ENCODE measurements around the gene IFIT1B. TPM values are rescaled to one million over a fixed set of nuclear protein-coding genes. Genes with fewer than 3 reads are reported as not detected.

The IFIT1B gene
- total and polyA plus RNA-seq, 7 experiments from 2014 or later: 0.44 TPM; not detected in 6

GRCh38 chr10:89369156-89370105, 8.4 kb upstream of the IFIT1B start:
- H3K36me3 Mint-ChIP-seq: peaks cover 0 to 2% (median 0%) of the 10 kb centered on the region in 5 donors
- no peaks in the 10 kb centered on the region for H3K27me3 ChIP-seq (ENCODE audit: control insufficient read depth in 2 of 2, insufficient read depth in 2 of 2, low read length in 2 of 2)
- intact Hi-C loops (cut with micrococcal nuclease): loop anchor here (1.0 to 5.0 kb wide), 4 partner anchors 23 to 193 kb away; partner anchors contain the start of genes IFIT1 (in 1 of the 2) and IFIT2 (in 1 of the 2)
- no peak overlapping the region for H3K4me3 ChIP-seq (ENCODE audit: low read length)
- no peak overlapping the region for H3K27ac ChIP-seq (ENCODE audit: low read depth, low read length)
- H3K27me3 Mint-ChIP-seq: peaks cover 0 to 37% (median 0%) of the 10 kb centered on the region in 5 donors
- ChIA-PET POLR2A (interaction anchor here (0.6 to 3.2 kb wide), 4 partner anchors 34 to 75 kb away, joined by 3 to 15 read pairs (median 3); partner anchors contain the start of gene IFIT2), CTCF (interaction anchor here (0.6 to 2.4 kb wide), 25 partner anchors 11 to 233 kb away, joined by 3 to 13 read pairs (median 4); partner anchors contain the start of genes IFIT1, IFIT2, IFIT3 and IFIT5)
- H3K27ac Mint-ChIP-seq: no peak overlapping the region
- H3K4me1 ChIP-seq (ENCODE audit: control insufficient read depth in 2 of 2, insufficient read depth in 2 of 2, low read length in 2 of 2): peaks cover 0 to 7% of the 10 kb centered on the region in 2 donors
- DNase-seq (peak in 6 of 9 donors; percentile 12 to 40 (median 24)), ATAC-seq (peak; percentile 62)
- H3K4me3 Mint-ChIP-seq: no peak overlapping the region
- H3K9me3 Mint-ChIP-seq: peaks cover 0 to 2% (median 0%) of the 10 kb centered on the region in 11 donors
- peaks cover 0 to 18% (median 14%) of the 10 kb centered on the region in 7 donors for H3K4me1 Mint-ChIP-seq
- H3K9me3 ChIP-seq (ENCODE audit: control insufficient read depth in 2 of 3, low read length in 3 of 3): no peaks in the 10 kb centered on the region
- H3K36me3 ChIP-seq (ENCODE audit: control insufficient read depth in 2 of 3, insufficient read depth in 3 of 3, low read length in 3 of 3): no peaks in the 10 kb centered on the region

GRCh38 chr10:89371079-89371478, 6.8 kb upstream of the IFIT1B start:
- intact Hi-C loops (cut with micrococcal nuclease): no loop called here
- ChIA-PET CTCF (interaction anchor here (0.6 kb wide), 1 partner anchor 14 kb away, joined by 3 read pairs; no protein-coding TSS in a partner anchor), POLR2A (no interaction called here)
- Mint-ChIP-seq H3K36me3 (no peaks in the 10 kb centered on the region), H3K27ac (no peak overlapping the region), H3K4me3 (no peak overlapping the region), H3K4me1 (peaks cover 0 to 15% (median 9%) of the 10 kb centered on the region in 7 donors), H3K9me3 (no peaks in the 10 kb centered on the region), H3K27me3 (peaks cover 0 to 27% (median 0%) of the 10 kb centered on the region in 5 donors)
- Histone ChIP-seq H3K4me3 (ENCODE audit: low read length) (no peak overlapping the region), H3K27me3 (ENCODE audit: control insufficient read depth in 2 of 2, insufficient read depth in 2 of 2, low read length in 2 of 2) (no peaks in the 10 kb centered on the region), H3K9me3 (ENCODE audit: control insufficient read depth in 2 of 3, low read length in 3 of 3) (no peaks in the 10 kb centered on the region), H3K36me3 (ENCODE audit: control insufficient read depth in 2 of 3, insufficient read depth in 3 of 3, low read length in 3 of 3) (no peaks in the 10 kb centered on the region), H3K27ac (ENCODE audit: low read depth, low read length) (no peak overlapping the region), H3K4me1 (ENCODE audit: control insufficient read depth in 2 of 2, insufficient read depth in 2 of 2, low read length in 2 of 2) (peaks cover 0 to 7% of the 10 kb centered on the region in 2 donors)
- ATAC-seq: no peak
- DNase-seq: no peak

GRCh38 chr10:89371987-89372386, 5.9 kb upstream of the IFIT1B start:
- Mint-ChIP-seq H3K9me3 (no peaks in the 10 kb centered on the region), H3K27ac (no peak overlapping the region), H3K4me3 (no peak overlapping the region), H3K4me1 (peaks cover 0 to 15% (median 7%) of the 10 kb centered on the region in 7 donors), H3K36me3 (no peaks in the 10 kb centered on the region), H3K27me3 (peaks cover 0 to 32% (median 0%) of the 10 kb centered on the region in 5 donors)
- Histone ChIP-seq H3K9me3 (ENCODE audit: control insufficient read depth in 2 of 3, low read length in 3 of 3) (no peaks in the 10 kb centered on the region), H3K27me3 (ENCODE audit: control insufficient read depth in 2 of 2, insufficient read depth in 2 of 2, low read length in 2 of 2) (no peaks in the 10 kb centered on the region), H3K4me1 (ENCODE audit: control insufficient read depth in 2 of 2, insufficient read depth in 2 of 2, low read length in 2 of 2) (peaks cover 0 to 7% of the 10 kb centered on the region in 2 donors), H3K4me3 (ENCODE audit: low read length) (no peak overlapping the region), H3K36me3 (ENCODE audit: control insufficient read depth in 2 of 3, insufficient read depth in 3 of 3, low read length in 3 of 3) (no peaks in the 10 kb centered on the region), H3K27ac (ENCODE audit: low read depth, low read length) (no peak overlapping the region)
- intact Hi-C loops (cut with micrococcal nuclease): no loop called here
- ChIA-PET CTCF (no interaction called here), POLR2A (interaction anchor here (1.6 kb wide), 1 partner anchor 68 kb away, joined by 3 read pairs; no protein-coding TSS in a partner anchor)
- DNase-seq (no peak), ATAC-seq (no peak)

- Mint-ChIP-seq H3K27me3 (peaks cover 0 to 33% (median 0%) of the 10 kb centered on the region in 5 donors), H3K36me3 (peaks cover 0 to 4% (median 0%) of the 10 kb centered on the region in 5 donors), H3K4me1 (peaks cover 0 to 13% (median 2%) of the 10 kb centered on the region in 7 donors), H3K4me3 (no peak overlapping the region), H3K9me3 (no peaks in the 10 kb centered on the region), H3K27ac (no peak overlapping the region)
- POLR2A ChIA-PET: interaction anchor here (0.9 kb wide), 1 partner anchor 19 kb away, joined by 3 read pairs; the partner anchor contains the start of gene IFIT1
- Histone ChIP-seq H3K4me3 (ENCODE audit: low read length) (no peak overlapping the region), H3K4me1 (ENCODE audit: control insufficient read depth in 2 of 2, insufficient read depth in 2 of 2, low read length in 2 of 2) (no peaks in the 10 kb centered on the region), H3K27me3 (ENCODE audit: control insufficient read depth in 2 of 2, insufficient read depth in 2 of 2, low read length in 2 of 2) (no peaks in the 10 kb centered on the region), H3K9me3 (ENCODE audit: control insufficient read depth in 2 of 3, low read length in 3 of 3) (no peaks in the 10 kb centered on the region), H3K27ac (ENCODE audit: low read depth, low read length) (no peak overlapping the region), H3K36me3 (ENCODE audit: control insufficient read depth in 2 of 3, insufficient read depth in 3 of 3, low read length in 3 of 3) (no peaks in the 10 kb centered on the region)
- no peak for DNase-seq
- intact Hi-C loops (cut with micrococcal nuclease): no loop called here
- ATAC-seq: no peak
- CTCF ChIA-PET: interaction anchor here (0.9 kb wide), 1 partner anchor 72 kb away, joined by 3 read pairs; the partner anchor contains the start of gene IFIT2
Observed at GRCh38 chr10:89373916-89374711, 3.7 kb upstream of the IFIT1B start.

- no peaks in the 10 kb centered on the region for H3K9me3 ChIP-seq (ENCODE audit: control insufficient read depth in 2 of 3, low read length in 3 of 3)
- H3K27ac ChIP-seq (ENCODE audit: low read depth, low read length): no peak overlapping the region
- H3K4me3 Mint-ChIP-seq: no peak overlapping the region
- no peak overlapping the region for H3K4me3 ChIP-seq (ENCODE audit: low read length)
- DNase-seq (no peak), ATAC-seq (no peak)
- peaks cover 0 to 7% (median 0%) of the 10 kb centered on the region in 7 donors for H3K4me1 Mint-ChIP-seq
- H3K36me3 Mint-ChIP-seq: peaks cover 0 to 4% (median 0%) of the 10 kb centered on the region in 5 donors
- intact Hi-C loops (cut with micrococcal nuclease): no loop called here
- H3K27ac Mint-ChIP-seq: no peak overlapping the region
- CTCF ChIA-PET: interaction anchor here (0.9 kb wide), 1 partner anchor 73 kb away, joined by 3 read pairs; the partner anchor contains the start of gene IFIT2
- peaks cover 0 to 31% (median 0%) of the 10 kb centered on the region in 5 donors for H3K27me3 Mint-ChIP-seq
- POLR2A ChIA-PET: interaction anchor here (0.9 kb wide), 1 partner anchor 18 kb away, joined by 3 read pairs; the partner anchor contains the start of gene IFIT1
- H3K36me3 ChIP-seq (ENCODE audit: control insufficient read depth in 2 of 3, insufficient read depth in 3 of 3, low read length in 3 of 3): no peaks in the 10 kb centered on the region
- no peaks in the 10 kb centered on the region for H3K27me3 ChIP-seq (ENCODE audit: control insufficient read depth in 2 of 2, insufficient read depth in 2 of 2, low read length in 2 of 2)
- H3K4me1 ChIP-seq (ENCODE audit: control insufficient read depth in 2 of 2, insufficient read depth in 2 of 2, low read length in 2 of 2): no peaks in the 10 kb centered on the region
- H3K9me3 Mint-ChIP-seq: no peaks in the 10 kb centered on the region
Observed at GRCh38 chr10:89374713-89375141, 3.1 kb upstream of the IFIT1B start.

- ChIA-PET CTCF (interaction anchor here (1.2 kb wide), 1 partner anchor 178 kb away, joined by 4 read pairs; no protein-coding TSS in a partner anchor), POLR2A (no interaction called here)
- H3K27ac ChIP-seq (ENCODE audit: low read depth, low read length): no peak overlapping the region
- H3K4me1 ChIP-seq (ENCODE audit: control insufficient read depth in 2 of 2, insufficient read depth in 2 of 2, low read length in 2 of 2): no peaks in the 10 kb centered on the region
- Mint-ChIP-seq H3K4me3 (no peak overlapping the region), H3K4me1 (peaks cover 0 to 4% (median 0%) of the 10 kb centered on the region in 7 donors), H3K36me3 (peaks cover 0 to 4% (median 0%) of the 10 kb centered on the region in 5 donors), H3K27ac (no peak overlapping the region), H3K27me3 (peaks cover 0 to 25% (median 0%) of the 10 kb centered on the region in 5 donors), H3K9me3 (no peaks in the 10 kb centered on the region)
- intact Hi-C loops (cut with micrococcal nuclease): no loop called here
- H3K9me3 ChIP-seq (ENCODE audit: control insufficient read depth in 2 of 3, low read length in 3 of 3): no peaks in the 10 kb centered on the region
- no peaks in the 10 kb centered on the region for H3K27me3 ChIP-seq (ENCODE audit: control insufficient read depth in 2 of 2, insufficient read depth in 2 of 2, low read length in 2 of 2)
- DNase-seq: no peak
- no peak overlapping the region for H3K4me3 ChIP-seq (ENCODE audit: low read length)
- ATAC-seq: no peak
- H3K36me3 ChIP-seq (ENCODE audit: control insufficient read depth in 2 of 3, insufficient read depth in 3 of 3, low read length in 3 of 3): no peaks in the 10 kb centered on the region
Observed at GRCh38 chr10:89379103-89379502, 1.2 kb downstream of the IFIT1B start.

All from naive thymus-derived CD4-positive, alpha-beta T cell (primary cell).